GM15510 (cell line): ENCODE data around the gene CACNB1.

Experiments used
- POLR2A ChIP-seq: IDR thresholded peaks from 3 replicates; pipeline ENCODE4 v1.6.1; 2011; ENCODE audit warnings: borderline replicate concordance; ENCODE audit not compliant: insufficient read length; ENCODE audit errors: extremely low read depth

CACNB1 gene

DNA sequence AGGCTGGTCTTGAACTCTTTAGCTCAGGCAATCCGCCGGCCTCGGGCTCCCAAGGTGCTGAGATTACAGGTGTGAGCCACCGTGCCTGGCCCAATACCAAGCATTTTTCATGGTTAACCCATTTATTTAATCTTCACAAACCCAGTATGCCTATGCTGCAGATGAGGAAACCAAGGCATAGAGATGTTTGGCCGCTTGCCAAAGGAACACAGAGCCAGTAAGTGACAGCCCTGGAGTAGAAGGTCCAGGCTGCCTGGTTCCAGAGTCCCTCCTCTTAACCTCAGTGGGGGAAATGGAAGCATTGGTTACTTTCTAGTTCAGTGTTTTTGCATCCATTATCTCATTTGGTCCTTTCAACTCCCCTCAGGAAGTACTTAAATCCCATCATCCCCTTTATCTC lies 16.2 kb downstream of the CACNB1 start:
- TF ChIP-seq POLR2A, result no peak

DNA sequence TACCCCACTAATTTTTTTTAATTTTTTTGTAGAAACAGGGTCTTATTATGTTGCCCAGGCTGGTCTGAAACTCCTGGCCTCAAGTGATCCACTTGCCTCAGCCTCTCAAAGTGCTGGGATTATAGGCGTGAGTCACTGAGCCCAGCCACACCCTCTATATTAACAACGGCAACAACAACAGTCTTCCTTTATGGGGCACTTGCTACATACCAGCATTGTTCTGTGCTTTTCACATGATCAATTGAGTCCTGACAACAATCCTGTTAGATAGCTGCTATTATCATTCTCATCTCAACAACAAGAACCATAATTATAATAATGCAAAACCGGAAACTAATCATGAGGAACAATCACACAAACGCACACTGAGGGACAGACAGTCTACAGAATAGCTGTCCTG lies 18.9 kb downstream of the CACNB1 start:
- no peak for TF ChIP-seq POLR2A

DNA sequence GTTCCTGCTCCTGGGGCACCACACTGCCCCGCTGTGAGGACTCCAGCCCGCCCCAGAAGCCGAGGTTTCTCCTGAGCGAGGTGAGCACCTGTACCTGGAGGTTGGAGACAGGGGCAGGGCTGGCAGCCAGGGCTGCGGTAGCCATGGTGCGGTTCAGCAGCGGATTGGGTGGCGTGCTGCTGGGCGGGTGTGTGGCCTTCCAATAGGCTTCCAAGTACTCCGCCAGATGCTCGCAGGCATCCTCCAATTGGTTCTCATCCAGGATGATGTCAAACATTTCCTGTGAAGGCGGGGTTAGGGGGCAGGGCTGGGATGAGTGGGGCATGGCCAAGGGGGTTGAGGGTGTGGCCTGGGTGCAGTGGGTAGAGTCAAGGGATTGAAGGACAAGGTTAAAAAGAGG lies 20.2 kb downstream of the CACNB1 start:
- no peak for TF ChIP-seq POLR2A

- TF ChIP-seq POLR2A, result no peak
Observed at GRCh38 chr17:39175695-39176093, 21.8 kb downstream of the CACNB1 start.

DNA sequence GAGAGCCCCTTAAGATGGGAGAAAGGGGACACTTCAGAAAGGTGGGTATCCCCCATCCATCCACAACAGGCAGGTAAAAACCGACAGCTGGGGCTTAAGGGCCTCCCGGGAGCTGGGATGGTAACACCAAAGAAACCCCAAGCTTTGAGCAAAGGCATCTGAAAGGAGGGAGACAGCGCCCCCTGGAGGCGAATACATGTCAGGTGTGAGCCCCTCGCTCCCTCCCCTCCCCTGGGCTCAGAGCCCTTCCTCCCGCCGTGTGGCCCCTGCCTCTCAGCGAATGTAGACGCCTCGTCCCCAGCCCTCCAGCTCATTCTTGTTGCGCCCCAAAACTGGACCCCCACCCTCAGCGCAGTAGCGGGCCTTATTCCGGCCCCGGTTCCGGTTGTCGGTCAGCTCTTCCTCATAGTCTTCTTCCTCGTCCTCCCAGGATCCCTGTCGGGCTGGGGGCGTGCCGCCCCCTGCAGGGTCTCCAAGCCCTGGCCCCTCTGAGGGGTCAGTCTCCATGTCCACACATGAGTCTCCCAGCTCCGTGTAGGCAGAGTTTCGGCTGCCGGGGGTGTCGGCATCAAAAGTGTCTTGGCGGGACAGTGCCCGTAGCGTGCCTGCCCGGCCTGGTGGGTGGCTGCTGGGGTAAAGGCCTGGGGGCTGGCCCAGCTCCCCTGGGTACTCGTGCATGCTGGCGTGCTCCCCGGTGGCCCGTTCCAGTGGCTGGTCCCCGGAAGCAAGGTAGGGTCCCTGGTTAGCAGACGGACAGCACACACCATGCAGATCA lies 22.4 kb downstream of the CACNB1 start:
- TF ChIP-seq POLR2A, result no peak

GRCh38 chr17:39173526-39174274 lies 23.8 kb downstream of the CACNB1 start:
- TF ChIP-seq POLR2A, result no peak

GRCh38 chr17:39173080-39173479 lies 24.4 kb downstream of the CACNB1 start:
- TF ChIP-seq POLR2A, result no peak

- TF ChIP-seq POLR2A, result no peak
Observed at GRCh38 chr17:39171933-39172332, 25.5 kb downstream of the CACNB1 start.

DNA sequence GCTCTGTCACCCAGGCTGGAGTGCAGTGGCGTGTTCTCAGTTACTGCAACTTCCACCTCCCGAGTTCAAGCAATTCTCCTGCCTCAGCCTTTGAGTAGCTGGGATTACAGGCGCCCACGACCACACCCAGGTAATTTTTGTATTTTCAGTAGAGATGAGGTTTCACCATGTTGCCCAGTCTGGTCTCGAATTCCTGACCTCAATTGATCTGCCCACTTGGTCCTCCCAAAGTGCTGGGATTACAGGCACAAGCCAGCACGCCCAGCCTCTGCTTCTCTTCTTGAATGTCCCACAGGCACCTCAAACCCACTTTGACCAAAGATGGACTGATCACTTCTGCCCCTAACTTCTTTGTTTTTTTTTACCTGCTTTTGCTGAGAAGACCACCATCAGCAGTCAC lies 26.9 kb downstream of the CACNB1 start:
- TF ChIP-seq POLR2A, result no peak

- no peak for TF ChIP-seq POLR2A
Observed at GRCh38 chr17:39170109-39170508, 27.4 kb downstream of the CACNB1 start.

GRCh38 chr17:39169518-39169917 lies 28.0 kb downstream of the CACNB1 start:
- no peak for TF ChIP-seq POLR2A

DNA sequence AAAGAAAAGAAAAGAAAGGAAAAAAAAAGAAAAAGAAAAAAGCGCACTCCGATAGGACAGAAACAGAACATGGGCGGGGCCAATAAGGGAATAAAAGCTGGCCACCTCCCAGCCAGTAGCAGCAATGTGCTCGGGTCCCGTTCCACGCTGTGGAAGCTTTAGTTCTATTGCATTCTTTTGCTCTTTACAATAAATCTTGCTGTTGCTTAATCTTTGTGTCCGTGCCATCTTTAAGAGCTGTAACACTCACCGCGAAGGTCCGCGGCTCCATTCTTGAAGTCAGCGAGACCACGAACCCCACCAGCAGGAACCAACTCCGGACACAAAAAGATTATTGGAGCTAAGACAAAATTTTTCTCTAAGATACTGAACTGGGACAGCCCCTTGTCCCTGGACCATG lies 28.4 kb downstream of the CACNB1 start:
- TF ChIP-seq POLR2A, result no peak

DNA sequence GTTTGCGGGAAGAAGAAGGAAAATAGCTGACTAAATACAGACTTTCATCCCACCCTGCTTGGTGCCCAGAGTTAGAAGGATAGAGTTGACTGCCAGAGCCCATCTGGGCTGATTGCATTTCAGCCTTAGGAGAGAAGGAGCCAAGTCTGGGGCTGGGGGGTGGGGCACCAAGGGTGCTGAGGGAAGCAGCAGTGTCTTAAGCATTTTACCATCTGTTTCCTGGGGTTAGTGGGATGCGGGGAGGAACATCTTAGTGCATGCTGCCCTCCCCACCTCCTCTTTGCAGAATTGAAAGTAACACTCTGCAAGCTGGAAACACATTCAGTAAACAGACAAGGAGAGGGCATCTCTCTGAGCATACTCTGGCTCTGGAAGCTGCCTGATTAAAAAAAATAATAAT lies 30.0 kb downstream of the CACNB1 start:
- no peak for TF ChIP-seq POLR2A

DNA sequence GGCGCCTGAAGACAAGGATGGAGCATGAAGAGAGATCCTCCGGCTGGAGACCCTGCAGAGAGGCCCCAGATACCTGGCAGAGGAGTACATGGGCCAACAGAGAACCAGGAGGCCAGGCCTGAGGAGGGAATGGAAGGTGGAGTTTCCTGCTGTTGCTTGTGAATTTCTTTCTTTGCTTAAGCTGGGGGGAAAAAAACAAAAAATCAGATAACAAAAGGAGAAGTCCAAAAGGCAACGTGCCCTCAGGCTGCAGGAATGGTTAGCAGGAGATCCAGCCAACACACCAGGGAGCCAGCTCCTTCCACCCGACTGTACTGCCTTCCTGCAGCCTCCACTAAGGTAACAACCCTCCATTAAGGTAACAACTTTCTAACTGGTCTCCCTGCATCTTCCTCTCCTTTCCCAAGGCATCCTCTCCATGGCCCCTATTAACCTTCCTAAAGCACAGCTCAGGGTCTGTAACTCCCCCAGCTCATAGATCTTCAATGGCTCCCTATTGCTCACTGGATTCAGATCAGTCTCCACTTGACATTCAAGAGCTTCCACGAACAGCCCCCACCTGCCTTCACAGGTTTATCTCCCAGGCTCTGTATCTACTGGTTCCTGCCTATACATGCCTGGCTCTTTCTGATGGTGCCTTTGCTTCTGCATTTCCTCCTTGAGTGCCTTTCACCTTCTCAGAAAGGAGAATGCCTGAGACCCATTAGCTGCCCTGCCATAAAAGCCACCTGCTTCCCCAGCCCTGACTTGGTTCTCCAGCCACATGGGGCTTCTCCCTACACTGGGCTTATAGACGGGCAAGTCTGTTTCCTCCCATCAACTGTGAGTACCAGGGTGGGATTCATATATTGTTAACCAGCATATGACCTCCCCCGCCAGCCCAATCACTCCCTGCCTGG lies 30.8 kb downstream of the CACNB1 start:
- TF ChIP-seq POLR2A, result no peak

GRCh38 chr17:39165841-39166349 lies 31.6 kb downstream of the CACNB1 start, which contains the start of gene ARL5C:
TSS of gene ARL5C (minus strand) at chr17:39166161. CDS start at chr17:39165760, 401 bp downstream.
- no peak for TF ChIP-seq POLR2A

- TF ChIP-seq POLR2A, result no peak
Observed at GRCh38 chr17:39165178-39165840, 32.2 kb downstream of the CACNB1 start.
